ENCODE measurements around the gene DOCK4.

- TF ChIP-seq CTCF (IDR thresholded peaks at IDR 0.05), result no peak
- TF ChIP-seq POLR2A (IDR thresholded peaks at IDR 0.05), result no peak
Measured at GRCh38 chr7:111803015-111803758, 403.0 kb downstream of the DOCK4 start.

Data from testis (tissue), 2 donors.